Stromal cell of bone marrow (primary cell): Measurements from ENCODE around the gene TAF11L2.
"Not testable (repeated sequence)": the region's sequence is repeated elsewhere in the genome, so short reads cannot be mapped to it uniquely, and the experiment has no call there.

Source experiments
- DNase-seq: peaks from one replicate; pipeline ENCODE4 v3.0.0-alpha.2; 2012; ENCODE audit warnings: low read depth

TAF11L2 gene

DNA sequence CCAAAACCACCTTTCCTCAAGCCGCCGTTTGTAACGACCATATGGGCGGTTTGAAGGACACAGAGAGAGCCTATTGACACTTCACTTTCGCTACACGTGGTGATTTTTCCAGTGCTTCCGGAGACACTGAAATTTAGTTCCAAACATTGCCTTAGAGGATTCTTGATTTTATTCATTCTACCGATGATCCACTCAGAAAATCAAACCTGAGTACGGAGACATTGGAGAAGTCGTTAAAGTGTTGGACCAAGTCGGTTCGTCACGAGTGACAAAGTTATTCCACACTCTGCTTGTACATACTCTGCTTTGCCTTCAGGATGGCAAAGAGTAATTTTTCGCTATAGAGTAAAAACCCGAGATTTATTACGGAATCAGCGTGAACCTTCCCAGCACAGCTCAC, 28.5 kb downstream of the TAF11L2 start:
- not testable (repeated sequence) for DNase-seq

DNA sequence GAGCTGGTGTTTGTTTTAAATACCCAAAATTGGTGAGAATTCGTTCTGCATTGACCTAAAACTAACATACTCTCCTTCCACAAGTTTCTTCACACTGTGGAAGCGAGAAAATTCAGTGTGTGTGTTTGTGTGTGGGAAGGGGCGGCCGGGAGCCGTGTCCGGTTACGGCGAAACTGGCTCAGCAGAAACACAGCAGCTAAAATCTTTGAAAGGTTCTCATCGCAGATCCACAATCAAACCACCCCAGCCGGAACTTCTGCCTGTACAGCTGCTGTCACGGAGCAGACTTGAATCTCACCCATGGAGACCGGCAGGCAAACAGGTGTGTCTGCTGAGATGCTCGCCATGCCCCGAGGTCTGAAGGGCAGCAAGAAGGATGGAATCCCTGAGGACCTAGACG, 30.3 kb downstream of the TAF11L2 start, which contains the start of gene TAF11L6:
TAF11L6 (plus strand) TSS at position 301 of the 400 bp plus-strand sequence.
- DNase-seq = not testable (repeated sequence)
